Liver (tissue), 9 donors: ENCODE data around the gene GTF3C5. TPM values are rescaled to one million over a fixed set of nuclear protein-coding genes. Genes with fewer than 3 reads are reported as not detected.

Experiments
- DNase-seq: peaks from one replicate; pipeline ENCODE4 v3.0.0-alpha.2; 2017; ENCODE audit warnings: low spot score
- H3K27ac ChIP-seq, 2 donors: one replicate each; pipeline ENCODE4 v1.7.0; 2013; ENCODE audit warnings: inconsistent platforms in 2 of 2, low read length in 2 of 2, control low read depth in 1 of 2, low read depth in 1 of 2, mild to moderate bottlenecking in 1 of 2
- H3K27me3 ChIP-seq, 4 donors: one replicate each; pipeline versions ENCODE4 v1.6.1 to v1.7.0; 2013; ENCODE audit warnings: low read length in 3 of 4, inconsistent platforms in 1 of 4, mild to moderate bottlenecking in 1 of 4, moderate library complexity in 1 of 4; ENCODE audit not compliant: control insufficient read depth in 4 of 4, insufficient read depth in 4 of 4
- H3K36me3 ChIP-seq, 4 donors: one replicate each; pipeline versions ENCODE4 v1.6.1 to v1.7.0; 2013; ENCODE audit warnings: low read length in 3 of 4, mild to moderate bottlenecking in 3 of 4, low read depth in 1 of 4, moderate library complexity in 1 of 4; ENCODE audit not compliant: control insufficient read depth in 4 of 4, insufficient read depth in 3 of 4
- H3K4me1 ChIP-seq, 4 donors: one replicate each; pipeline versions ENCODE4 v1.6.1 to v1.7.0; 2013; ENCODE audit warnings: low read length in 3 of 4, mild to moderate bottlenecking in 3 of 4, moderate library complexity in 1 of 4; ENCODE audit not compliant: control insufficient read depth in 4 of 4, insufficient read depth in 4 of 4
- H3K4me3 ChIP-seq, 3 donors: one replicate each; pipeline versions ENCODE4 v1.6.1 to v1.7.0; 2013; ENCODE audit warnings: low read length in 3 of 3, control low read depth in 1 of 3, low read depth in 1 of 3, mild to moderate bottlenecking in 1 of 3
- H3K9ac ChIP-seq, 2 donors: one replicate each; pipeline ENCODE4 v1.7.0; 2013; ENCODE audit warnings: low read length in 2 of 2, mild to moderate bottlenecking in 2 of 2, moderate library complexity in 2 of 2, control low read depth in 1 of 2, low read depth in 1 of 2
- H3K9me3 ChIP-seq, 4 donors: one replicate each; pipeline versions ENCODE4 v1.6.1 to v1.7.0; 2013; ENCODE audit warnings: low read length in 3 of 4; ENCODE audit not compliant: control insufficient read depth in 4 of 4
- EGR1 ChIP-seq, 2 donors: IDR thresholded peaks; 2 replicates each; pipeline ENCODE4 v1.6.1; 2016 to 2018; ENCODE audit warnings: antibody characterized with exemption in 2 of 2, low read depth in 2 of 2
- GABPA ChIP-seq, 2 donors: IDR thresholded peaks in 1 of 2; conservative IDR thresholded peaks in 1 of 2; 2 replicates each; pipeline ENCODE4 v1.6.1; 2016; ENCODE audit warnings: antibody characterized with exemption in 2 of 2, mild to moderate bottlenecking in 1 of 2, moderate library complexity in 1 of 2
- HNF4G ChIP-seq: IDR thresholded peaks from 2 replicates; pipeline ENCODE4 v1.6.1; 2016; ENCODE audit warnings: antibody characterized with exemption
- RAD21 ChIP-seq, 2 donors: IDR thresholded peaks; 2 replicates each; pipeline ENCODE4 v1.6.1; 2016; ENCODE audit warnings: antibody characterized with exemption in 2 of 2, mild to moderate bottlenecking in 2 of 2
- RXRA ChIP-seq, 2 donors: IDR thresholded peaks; 2 replicates each; pipeline ENCODE4 v1.6.1; 2017 to 2018; ENCODE audit warnings: antibody characterized with exemption in 2 of 2, mild to moderate bottlenecking in 1 of 2
- WGBS: extraction: QIAGEN DNeasy Blood & Tissue Kit; methylation state at CpG from one replicate; pipeline ENCODE4 v1.1.7; 2013; 5-methylcytosine and 5-hydroxymethylcytosine counted together
- polyA plus RNA-seq, 2 donors: library from polyadenylated mRNA; stranded (reverse) in 1 of 2; unstranded in 1 of 2; fragments of 200-250 nt in 1 of 2; fragments of >200 nt in 1 of 2; fragmentation: Nextera tagmentation in 1 of 2; extraction: Ambion mirVana in 1 of 2; gene quantifications; one replicate each; pipeline versions ENCODE4 v1.2.1 to v1.2.3, GENCODE V29; 2013 to 2015
- total RNA-seq, 2 donors: library from RNA; depleted of rRNA; stranded (reverse); fragments of >200 nt; gene quantifications; one replicate each; pipeline ENCODE4 v1.2.3, GENCODE V29; 2014
- TF ChIP-seq, protein P1 (sequence below): IDR thresholded peaks from 2 replicates; pipeline ENCODE4 v1.6.1; 2016; ENCODE audit warnings: antibody characterized with exemption
- TF ChIP-seq, protein P2 (sequence below): IDR thresholded peaks from 2 replicates; pipeline ENCODE4 v1.6.1; 2016; ENCODE audit warnings: antibody characterized with exemption, mild to moderate bottlenecking
- TF ChIP-seq, protein P3 (sequence below): fragments of 150-350 bp; IDR thresholded peaks from 2 replicates; pipeline ENCODE4 v1.5.1; 2017; ENCODE audit warnings: improper control_type of control experiment, low read depth, low read length; ENCODE audit not compliant: missing input control
- TF ChIP-seq, protein P4 (sequence below): IDR thresholded peaks from 2 replicates; pipeline ENCODE4 v1.6.1; 2016; ENCODE audit warnings: antibody characterized with exemption
- TF ChIP-seq, protein P5 (sequence below): IDR thresholded peaks from 2 replicates; pipeline ENCODE4 v1.6.1; 2016; ENCODE audit warnings: antibody characterized with exemption
- donor health status: healthy.
- donor health status: healthy.
- donor health status: healthy.
- donor health status: healthy.
- donor health status: healthy.

GTF3C5 gene
- total and polyA plus RNA-seq, 4 donors = 13.2 to 26.2 (median 18.2) TPM

DNA sequence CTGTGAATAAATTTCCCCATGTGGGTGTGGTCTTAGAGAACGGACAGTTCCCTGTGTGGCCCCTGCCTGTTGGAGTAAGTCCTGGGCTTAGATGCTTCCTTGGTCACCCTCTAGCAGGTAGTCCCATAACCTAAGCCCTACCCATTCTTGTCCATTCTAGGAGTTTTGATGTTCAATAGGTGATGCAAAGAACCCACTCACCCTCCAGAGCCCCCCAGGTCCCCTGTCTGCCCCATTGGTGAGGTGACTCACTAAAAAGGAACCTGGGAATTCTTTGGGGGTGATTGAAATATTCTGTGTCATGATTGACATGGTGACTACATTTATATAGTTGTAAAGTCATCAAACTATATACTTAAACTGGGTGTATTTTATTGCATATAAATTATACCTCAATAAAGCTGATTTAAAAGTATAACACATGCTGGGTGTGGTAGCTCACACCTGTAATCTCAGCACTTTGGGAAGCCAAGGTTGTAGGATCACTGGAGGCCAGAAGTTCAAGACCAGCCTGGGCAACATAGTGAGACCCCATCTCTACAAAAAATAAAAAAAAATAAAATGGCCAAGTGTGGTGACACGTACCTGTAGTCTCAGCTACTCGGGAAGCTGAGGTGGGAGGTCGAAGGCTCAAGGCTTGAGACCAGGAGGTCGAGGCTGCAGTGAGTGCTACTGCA lies 20.8 kb upstream of the GTF3C5 start:
- DNase-seq = no peak
- peaks cover 0 to 7% (median 0%) of the 10 kb centered on the region in 4 donors for H3K27me3 ChIP-seq
- H3K4me1 ChIP-seq = no peaks in the 10 kb centered on the region
- 64% methylated on average over 5 of the region's 5 CpGs for WGBS
- no peaks in the 10 kb centered on the region for H3K9me3 ChIP-seq
- no peaks in the 10 kb centered on the region for H3K36me3 ChIP-seq
- TF ChIP-seq RAD21 (IDR thresholded peaks at IDR 0.05) (no peak), EGR1 (IDR thresholded peaks at IDR 0.05; ENCODE audit: low read depth in 2 of 2) (no peak), HNF4G (no peak), GABPA (IDR thresholded peaks at IDR 0.05 in 1 of 2, conservative IDR thresholded peaks at IDR 0.05 in 1 of 2) (no peak)
- TF ChIP-seq, protein P1, sequence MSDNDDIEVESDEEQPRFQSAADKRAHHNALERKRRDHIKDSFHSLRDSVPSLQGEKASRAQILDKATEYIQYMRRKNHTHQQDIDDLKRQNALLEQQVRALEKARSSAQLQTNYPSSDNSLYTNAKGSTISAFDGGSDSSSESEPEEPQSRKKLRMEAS = no peak
- TF ChIP-seq, protein P2, sequence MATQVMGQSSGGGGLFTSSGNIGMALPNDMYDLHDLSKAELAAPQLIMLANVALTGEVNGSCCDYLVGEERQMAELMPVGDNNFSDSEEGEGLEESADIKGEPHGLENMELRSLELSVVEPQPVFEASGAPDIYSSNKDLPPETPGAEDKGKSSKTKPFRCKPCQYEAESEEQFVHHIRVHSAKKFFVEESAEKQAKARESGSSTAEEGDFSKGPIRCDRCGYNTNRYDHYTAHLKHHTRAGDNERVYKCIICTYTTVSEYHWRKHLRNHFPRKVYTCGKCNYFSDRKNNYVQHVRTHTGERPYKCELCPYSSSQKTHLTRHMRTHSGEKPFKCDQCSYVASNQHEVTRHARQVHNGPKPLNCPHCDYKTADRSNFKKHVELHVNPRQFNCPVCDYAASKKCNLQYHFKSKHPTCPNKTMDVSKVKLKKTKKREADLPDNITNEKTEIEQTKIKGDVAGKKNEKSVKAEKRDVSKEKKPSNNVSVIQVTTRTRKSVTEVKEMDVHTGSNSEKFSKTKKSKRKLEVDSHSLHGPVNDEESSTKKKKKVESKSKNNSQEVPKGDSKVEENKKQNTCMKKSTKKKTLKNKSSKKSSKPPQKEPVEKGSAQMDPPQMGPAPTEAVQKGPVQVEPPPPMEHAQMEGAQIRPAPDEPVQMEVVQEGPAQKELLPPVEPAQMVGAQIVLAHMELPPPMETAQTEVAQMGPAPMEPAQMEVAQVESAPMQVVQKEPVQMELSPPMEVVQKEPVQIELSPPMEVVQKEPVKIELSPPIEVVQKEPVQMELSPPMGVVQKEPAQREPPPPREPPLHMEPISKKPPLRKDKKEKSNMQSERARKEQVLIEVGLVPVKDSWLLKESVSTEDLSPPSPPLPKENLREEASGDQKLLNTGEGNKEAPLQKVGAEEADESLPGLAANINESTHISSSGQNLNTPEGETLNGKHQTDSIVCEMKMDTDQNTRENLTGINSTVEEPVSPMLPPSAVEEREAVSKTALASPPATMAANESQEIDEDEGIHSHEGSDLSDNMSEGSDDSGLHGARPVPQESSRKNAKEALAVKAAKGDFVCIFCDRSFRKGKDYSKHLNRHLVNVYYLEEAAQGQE = no peak
- no peak overlapping the region for H3K9ac ChIP-seq
- no peak overlapping the region for H3K4me3 ChIP-seq
- no peak overlapping the region for H3K27ac ChIP-seq

DNA sequence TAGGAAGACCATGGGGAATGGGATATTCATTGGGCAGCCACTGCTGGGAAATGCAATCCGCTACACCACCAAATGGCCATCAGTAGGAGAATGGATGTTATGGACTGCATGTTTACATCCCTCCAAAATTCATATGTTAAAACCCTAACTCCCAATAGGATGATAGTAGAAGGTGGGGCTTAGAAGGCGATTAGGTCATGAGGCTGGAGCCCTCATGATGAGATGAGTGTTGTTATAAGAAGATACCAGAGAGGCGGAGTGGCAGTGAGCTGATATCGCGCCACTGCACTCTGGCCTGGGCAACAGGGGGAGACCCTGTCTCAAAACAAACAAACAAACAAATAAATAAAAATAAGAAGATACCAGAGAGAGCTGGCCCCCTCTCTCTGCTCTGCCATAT lies 16.1 kb upstream of the GTF3C5 start:
- no peaks in the 10 kb centered on the region for H3K4me1 ChIP-seq
- TF ChIP-seq, protein P1 = no peak
- TF ChIP-seq, protein P3, sequence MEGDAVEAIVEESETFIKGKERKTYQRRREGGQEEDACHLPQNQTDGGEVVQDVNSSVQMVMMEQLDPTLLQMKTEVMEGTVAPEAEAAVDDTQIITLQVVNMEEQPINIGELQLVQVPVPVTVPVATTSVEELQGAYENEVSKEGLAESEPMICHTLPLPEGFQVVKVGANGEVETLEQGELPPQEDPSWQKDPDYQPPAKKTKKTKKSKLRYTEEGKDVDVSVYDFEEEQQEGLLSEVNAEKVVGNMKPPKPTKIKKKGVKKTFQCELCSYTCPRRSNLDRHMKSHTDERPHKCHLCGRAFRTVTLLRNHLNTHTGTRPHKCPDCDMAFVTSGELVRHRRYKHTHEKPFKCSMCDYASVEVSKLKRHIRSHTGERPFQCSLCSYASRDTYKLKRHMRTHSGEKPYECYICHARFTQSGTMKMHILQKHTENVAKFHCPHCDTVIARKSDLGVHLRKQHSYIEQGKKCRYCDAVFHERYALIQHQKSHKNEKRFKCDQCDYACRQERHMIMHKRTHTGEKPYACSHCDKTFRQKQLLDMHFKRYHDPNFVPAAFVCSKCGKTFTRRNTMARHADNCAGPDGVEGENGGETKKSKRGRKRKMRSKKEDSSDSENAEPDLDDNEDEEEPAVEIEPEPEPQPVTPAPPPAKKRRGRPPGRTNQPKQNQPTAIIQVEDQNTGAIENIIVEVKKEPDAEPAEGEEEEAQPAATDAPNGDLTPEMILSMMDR = no peak
- TF ChIP-seq RXRA (IDR thresholded peaks at IDR 0.05) = no peak
- TF ChIP-seq GABPA (IDR thresholded peaks at IDR 0.05 in 1 of 2, conservative IDR thresholded peaks at IDR 0.05 in 1 of 2) = no peak
- no peak for TF ChIP-seq HNF4G
- TF ChIP-seq, protein P4, sequence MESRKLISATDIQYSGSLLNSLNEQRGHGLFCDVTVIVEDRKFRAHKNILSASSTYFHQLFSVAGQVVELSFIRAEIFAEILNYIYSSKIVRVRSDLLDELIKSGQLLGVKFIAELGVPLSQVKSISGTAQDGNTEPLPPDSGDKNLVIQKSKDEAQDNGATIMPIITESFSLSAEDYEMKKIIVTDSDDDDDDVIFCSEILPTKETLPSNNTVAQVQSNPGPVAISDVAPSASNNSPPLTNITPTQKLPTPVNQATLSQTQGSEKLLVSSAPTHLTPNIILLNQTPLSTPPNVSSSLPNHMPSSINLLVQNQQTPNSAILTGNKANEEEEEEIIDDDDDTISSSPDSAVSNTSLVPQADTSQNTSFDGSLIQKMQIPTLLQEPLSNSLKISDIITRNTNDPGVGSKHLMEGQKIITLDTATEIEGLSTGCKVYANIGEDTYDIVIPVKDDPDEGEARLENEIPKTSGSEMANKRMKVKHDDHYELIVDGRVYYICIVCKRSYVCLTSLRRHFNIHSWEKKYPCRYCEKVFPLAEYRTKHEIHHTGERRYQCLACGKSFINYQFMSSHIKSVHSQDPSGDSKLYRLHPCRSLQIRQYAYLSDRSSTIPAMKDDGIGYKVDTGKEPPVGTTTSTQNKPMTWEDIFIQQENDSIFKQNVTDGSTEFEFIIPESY = no peak
- TF ChIP-seq EGR1 (IDR thresholded peaks at IDR 0.05; ENCODE audit: low read depth in 2 of 2) = no peak
- TF ChIP-seq, protein P5, sequence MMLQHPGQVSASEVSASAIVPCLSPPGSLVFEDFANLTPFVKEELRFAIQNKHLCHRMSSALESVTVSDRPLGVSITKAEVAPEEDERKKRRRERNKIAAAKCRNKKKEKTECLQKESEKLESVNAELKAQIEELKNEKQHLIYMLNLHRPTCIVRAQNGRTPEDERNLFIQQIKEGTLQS = no peak
- no peak overlapping the region for H3K4me3 ChIP-seq
- DNase-seq = no peak
- no peaks in the 10 kb centered on the region for H3K36me3 ChIP-seq
- no peaks in the 10 kb centered on the region for H3K9me3 ChIP-seq
- no peak overlapping the region for H3K9ac ChIP-seq
- H3K27me3 ChIP-seq = peaks cover 0 to 3% (median 0%) of the 10 kb centered on the region in 4 donors
- WGBS = 89% methylated on average over 5 of the region's 5 CpGs
- H3K27ac ChIP-seq = no peak overlapping the region
